HG03457 (cell line): Measurements from ENCODE around the gene DOCK9.

Source experiments
- ATAC-seq: cut with Tn5 transposase; IDR thresholded peaks from one replicate; pipeline ENCODE4 v1.9.1; 2021; ENCODE audit warnings: moderate number of reproducible peaks; ENCODE audit not compliant: unreplicated experiment

The DOCK9 gene

GRCh38 chr13:98954313-98954712, 23.6 kb downstream of the DOCK9 start:
- no peak for ATAC-seq

DNA sequence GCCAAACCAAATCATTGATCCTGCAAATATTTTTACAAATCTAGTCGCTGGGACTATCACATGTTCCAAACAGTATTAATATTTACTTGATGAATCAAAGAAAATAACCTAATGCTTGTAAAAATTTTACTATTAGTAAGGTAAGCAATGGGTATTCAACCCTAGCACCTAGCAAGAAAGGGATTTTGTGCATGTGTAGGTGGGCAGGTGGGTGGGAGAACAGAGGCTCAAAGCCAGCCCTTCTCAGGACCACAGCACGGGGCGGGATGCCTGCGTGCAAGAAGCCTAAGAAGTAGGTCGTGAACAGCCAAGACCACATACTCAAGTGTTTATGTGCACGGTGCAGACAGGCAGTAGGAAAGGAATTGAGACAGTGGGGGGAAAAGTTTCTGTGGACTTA, 26.6 kb downstream of the DOCK9 start:
- ATAC-seq: no peak

DNA sequence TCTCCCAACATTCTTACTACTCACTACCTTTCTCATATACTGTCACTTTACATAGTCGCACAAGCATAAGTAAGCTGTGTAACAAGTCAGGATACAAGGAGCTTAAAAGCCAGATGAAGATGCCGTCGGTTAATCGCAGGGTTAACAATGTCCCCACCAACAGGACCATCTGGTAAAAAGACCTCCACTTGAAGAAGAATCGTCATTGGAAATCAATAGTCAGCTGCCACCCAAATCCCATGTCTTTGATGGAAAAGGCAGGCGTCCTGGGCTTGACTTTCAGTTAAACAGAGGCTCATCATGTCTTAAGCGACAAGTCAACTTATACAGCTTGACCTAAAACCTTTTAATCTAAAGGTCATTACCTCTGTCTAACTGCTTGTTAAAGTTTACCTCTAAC, 27.2 kb downstream of the DOCK9 start:
- ATAC-seq: no peak

- no peak for ATAC-seq
Observed at GRCh38 chr13:98947925-98948324, 29.9 kb downstream of the DOCK9 start.

- no peak for ATAC-seq
Observed at GRCh38 chr13:98945863-98946605, 31.8 kb downstream of the DOCK9 start.

DNA sequence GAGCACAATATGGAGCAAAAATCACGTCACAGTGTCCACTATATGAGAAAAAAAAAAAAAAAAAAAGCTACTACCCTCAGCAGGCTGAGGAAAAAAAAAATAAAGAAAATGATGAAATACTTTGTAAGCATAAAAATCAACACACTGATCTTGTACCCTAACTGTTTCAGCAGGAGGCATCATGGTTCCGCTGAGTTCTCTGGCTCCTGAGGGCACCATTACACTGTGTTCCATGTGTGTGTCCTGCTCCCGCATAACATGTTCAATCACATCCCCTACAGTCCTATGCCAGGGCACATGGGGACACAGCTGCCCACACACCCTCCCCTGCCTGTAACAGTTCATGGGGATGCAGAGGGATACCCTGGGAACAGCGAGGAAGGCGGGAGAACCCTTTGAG, 33.5 kb downstream of the DOCK9 start:
- ATAC-seq: no peak

- no peak for ATAC-seq
Observed at GRCh38 chr13:98942997-98943396, 34.9 kb downstream of the DOCK9 start.

DNA sequence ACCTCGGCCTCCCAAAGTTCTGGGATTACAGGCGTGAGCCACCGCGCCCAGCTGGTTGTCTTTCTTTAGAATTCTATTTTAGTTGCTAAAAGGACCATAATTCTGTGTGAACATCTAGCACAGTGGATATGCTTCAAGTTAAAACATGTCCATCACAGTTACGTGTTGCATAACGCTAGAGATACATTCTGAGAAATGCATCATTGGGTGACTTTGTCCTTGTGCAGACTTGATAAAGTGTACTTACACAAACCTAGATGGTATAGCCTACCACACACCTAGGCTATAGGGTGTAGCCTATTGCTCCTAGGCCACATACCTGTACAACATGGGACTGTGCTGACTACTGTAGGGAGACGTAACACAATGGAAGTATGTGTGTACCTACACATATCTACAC, 35.4 kb downstream of the DOCK9 start:
- no peak for ATAC-seq

DNA sequence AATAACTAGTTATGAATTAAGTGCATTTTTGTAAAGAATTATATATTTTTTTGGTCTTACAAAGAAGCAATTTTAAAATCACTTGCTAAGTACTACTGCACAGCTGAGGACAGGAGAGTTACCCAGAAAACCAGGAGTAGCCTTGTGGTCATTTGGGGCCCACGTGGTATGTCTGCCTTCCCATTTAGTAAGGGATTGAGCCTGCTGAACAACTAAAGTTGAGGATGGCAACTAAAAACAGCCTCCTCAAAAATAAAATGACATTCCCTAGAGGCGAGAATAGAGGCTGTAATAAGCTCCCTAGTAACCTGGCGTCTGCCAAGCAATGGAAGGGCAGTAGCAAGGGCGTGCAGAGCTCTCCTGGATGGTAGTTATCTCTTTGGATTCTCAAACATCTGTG, 36.3 kb downstream of the DOCK9 start:
- ATAC-seq: no peak

GRCh38 chr13:98941126-98941525, 36.7 kb downstream of the DOCK9 start:
- ATAC-seq: no peak

- ATAC-seq: no peak
Observed at GRCh38 chr13:98940325-98941001, 37.4 kb downstream of the DOCK9 start.

- ATAC-seq: no peak
Observed at GRCh38 chr13:98939660-98940191, 38.1 kb downstream of the DOCK9 start.

DNA sequence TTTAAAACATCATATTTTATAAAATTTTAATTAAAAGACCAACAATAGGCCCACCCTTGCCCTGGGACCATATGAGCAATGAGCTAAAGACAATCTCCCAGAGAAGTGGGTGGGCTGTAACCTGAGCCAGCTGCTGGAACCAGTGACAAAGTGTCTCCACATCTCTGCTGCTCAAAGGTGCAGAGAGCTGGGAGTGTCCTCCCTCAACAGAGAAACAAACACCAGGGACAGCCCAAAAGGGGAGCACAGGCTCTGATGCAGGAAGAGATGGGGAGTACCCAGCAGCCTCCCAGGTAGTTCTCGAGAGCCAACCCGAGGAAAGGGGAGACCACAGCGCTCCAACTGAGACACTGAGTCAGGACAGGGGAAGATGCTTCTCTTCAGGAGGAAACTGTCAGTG, 39.1 kb downstream of the DOCK9 start:
- no peak for ATAC-seq

- no peak for ATAC-seq
Observed at GRCh38 chr13:98937911-98938381, 39.9 kb downstream of the DOCK9 start.

DNA sequence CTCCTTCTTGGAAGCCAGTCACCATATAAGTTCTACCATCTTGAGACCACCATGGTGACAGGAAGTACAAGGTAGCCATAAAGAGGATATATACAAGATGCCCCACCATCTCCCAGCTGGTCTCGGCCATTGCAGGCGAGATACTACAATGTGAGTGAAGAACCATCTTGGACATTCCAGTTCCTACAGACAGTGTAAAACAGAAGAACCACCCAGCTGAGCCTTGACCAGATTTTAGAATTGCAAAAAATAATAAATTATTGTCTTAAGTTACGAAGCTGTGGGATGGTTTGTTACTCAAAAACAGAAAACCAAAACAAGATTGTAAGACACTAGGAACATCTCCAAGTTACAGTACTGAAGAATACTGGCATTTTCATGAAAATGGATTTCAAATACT, 43.6 kb downstream of the DOCK9 start:
- ATAC-seq: no peak

GRCh38 chr13:98930151-98930591, 47.7 kb downstream of the DOCK9 start:
- no peak for ATAC-seq

DNA sequence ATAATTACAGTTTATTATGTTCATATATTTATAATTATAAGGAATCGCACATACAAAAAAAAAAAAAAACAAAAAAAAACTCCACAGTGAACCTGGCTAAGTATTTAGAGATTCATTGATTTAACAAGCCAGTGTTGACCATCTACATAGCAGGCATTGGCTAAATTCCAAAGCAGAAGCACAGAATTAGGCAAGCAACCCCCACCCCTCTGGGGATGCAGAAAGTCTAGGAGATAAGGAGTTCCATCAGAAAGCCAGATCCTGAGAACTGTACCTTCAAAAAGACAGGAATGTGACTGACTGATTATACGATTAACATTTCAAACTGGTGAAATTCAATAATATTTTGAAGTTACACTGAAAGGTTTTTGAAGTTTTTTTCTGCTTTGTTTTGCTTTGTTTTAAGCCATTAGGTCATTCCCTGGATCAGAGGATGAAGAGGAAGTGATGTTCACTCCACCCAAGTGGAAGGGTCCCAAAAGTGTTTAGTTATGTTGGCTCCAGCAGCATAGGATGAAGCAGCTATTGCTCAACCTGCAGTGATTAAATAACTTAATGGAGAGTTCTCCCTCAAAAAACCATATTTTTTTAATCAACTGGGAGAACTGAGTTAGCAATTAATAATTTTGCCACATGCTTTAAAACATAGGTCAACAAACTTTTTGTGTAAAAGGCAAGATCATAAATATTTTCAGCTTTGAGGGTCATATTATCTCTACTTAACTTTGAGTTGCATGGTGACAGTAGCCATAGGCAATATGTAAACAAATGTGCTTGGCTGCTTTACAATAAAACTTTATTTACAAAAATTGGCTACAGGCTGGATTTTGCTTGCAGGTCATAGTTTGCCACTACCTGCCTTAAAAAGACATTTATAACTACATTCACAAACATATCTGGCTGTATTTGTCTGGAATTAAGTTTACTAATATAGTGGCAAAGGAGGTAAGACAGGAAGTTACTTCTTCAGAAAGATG, 49.6 kb downstream of the DOCK9 start:
- no peak for ATAC-seq

DNA sequence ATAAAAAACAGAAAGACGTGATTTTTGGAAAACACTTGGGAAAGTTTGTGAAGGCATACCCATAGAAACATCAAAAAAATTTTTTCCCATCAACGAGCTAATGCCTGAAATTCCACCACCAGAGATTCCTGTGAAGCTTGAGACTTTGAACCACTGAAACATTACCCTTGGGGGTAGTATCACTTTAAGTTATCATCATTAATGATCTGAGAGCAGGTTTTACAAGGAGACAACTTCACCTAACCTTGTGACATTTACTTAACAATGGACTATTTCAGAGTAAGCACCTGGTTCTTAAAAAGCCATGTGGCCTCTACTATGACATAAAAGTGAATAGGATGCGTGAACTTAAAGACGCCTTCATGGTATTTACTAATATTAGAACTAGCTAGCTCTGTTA, 51.9 kb downstream of the DOCK9 start:
- no peak for ATAC-seq

- ATAC-seq: no peak
Observed at GRCh38 chr13:98923641-98924397, 54.0 kb downstream of the DOCK9 start.

- no peak for ATAC-seq
Observed at GRCh38 chr13:98922306-98922705, 55.6 kb downstream of the DOCK9 start.
